ENCODE data around the gene CSF3. TPM values are rescaled to one million over a fixed set of nuclear protein-coding genes. Genes with fewer than 3 reads are reported as not detected.

CSF3 gene
- total RNA-seq, result not detected

GRCh38 chr17:40015005-40015997 lies at the start of gene CSF3:
TSS of gene CSF3 (plus strand) at chr17:40015440. CDS start at chr17:40015475, 35 bp downstream.
- H3K4me1 Mint-ChIP-seq, result peaks cover 15% of the 10 kb centered on the region
- peaks cover 4% of the 10 kb centered on the region for H3K27me3 Mint-ChIP-seq
- peaks cover 5% of the 10 kb centered on the region for H3K36me3 Mint-ChIP-seq (ENCODE audit: low read depth)
- POLR2A ChIA-PET, result no interaction called here
- H3K9me3 Mint-ChIP-seq, result no peaks in the 10 kb centered on the region
- CTCF ChIA-PET, result interaction anchor here (0.5 to 2.8 kb wide), 5 partner anchors 11 to 98 kb away, joined by 3 to 13 read pairs (median 4); no protein-coding TSS in a partner anchor
- no peak within 1 kb of the TSS for H3K27ac Mint-ChIP-seq
- H3K4me3 Mint-ChIP-seq, result no peak within 1 kb of the TSS
- no peak for DNase-seq

GRCh38 chr17:39966771-39967170 lies 48.5 kb upstream of the CSF3 start:
- DNase-seq, result no peak
- H3K27ac Mint-ChIP-seq, result no peak overlapping the region
- no peaks in the 10 kb centered on the region for H3K36me3 Mint-ChIP-seq (ENCODE audit: low read depth)
- POLR2A ChIA-PET, result no interaction called here
- CTCF ChIA-PET, result interaction anchor here (1.2 to 6.4 kb wide), 3 partner anchors 12 to 345 kb away, joined by 3 to 27 read pairs (median 4); partner anchors contain the start of gene PSMD3
- peaks cover 18% of the 10 kb centered on the region for H3K4me1 Mint-ChIP-seq
- H3K9me3 Mint-ChIP-seq, result no peaks in the 10 kb centered on the region
- H3K4me3 Mint-ChIP-seq, result no peak overlapping the region
- peaks cover 26% of the 10 kb centered on the region for H3K27me3 Mint-ChIP-seq

GRCh38 chr17:39968761-39969160 lies 46.5 kb upstream of the CSF3 start:
- ChIA-PET POLR2A (interaction anchor here (0.6 kb wide), 1 partner anchor 36 kb away, joined by 3 read pairs; no protein-coding TSS in a partner anchor), CTCF (interaction anchor here (4.2 kb wide), 1 partner anchor 12 kb away, joined by 28 read pairs; the partner anchor contains the start of gene PSMD3)
- H3K27ac Mint-ChIP-seq, result no peak overlapping the region
- peaks cover 31% of the 10 kb centered on the region for H3K27me3 Mint-ChIP-seq
- H3K4me3 Mint-ChIP-seq, result no peak overlapping the region
- peaks cover 4% of the 10 kb centered on the region for H3K4me1 Mint-ChIP-seq
- DNase-seq, result no peak
- H3K9me3 Mint-ChIP-seq, result no peaks in the 10 kb centered on the region
- no peaks in the 10 kb centered on the region for H3K36me3 Mint-ChIP-seq (ENCODE audit: low read depth)

- no peak overlapping the region for H3K4me3 Mint-ChIP-seq
- no peak overlapping the region for H3K27ac Mint-ChIP-seq
- POLR2A ChIA-PET, result no interaction called here
Observed at GRCh38 chr17:39969375-39969774, 45.9 kb upstream of the CSF3 start.

GRCh38 chr17:39970157-39970692 lies 45.0 kb upstream of the CSF3 start:
- CTCF ChIA-PET, result interaction anchor here (1.4 to 4.2 kb wide), 2 partner anchors 10 to 11 kb away, joined by 4 to 28 read pairs; partner anchors contain the start of gene PSMD3
- peaks cover 29% of the 10 kb centered on the region for H3K27me3 Mint-ChIP-seq

More at GRCh38 chr17:39969375-39969774, 45.9 kb upstream of the CSF3 start:
- CTCF ChIA-PET, result interaction anchor here (4.2 kb wide), 1 partner anchor 11 kb away, joined by 28 read pairs; the partner anchor contains the start of gene PSMD3
- Mint-ChIP-seq H3K4me1 (no peaks in the 10 kb centered on the region), H3K36me3 (ENCODE audit: low read depth) (no peaks in the 10 kb centered on the region), H3K9me3 (no peaks in the 10 kb centered on the region), H3K27me3 (peaks cover 29% of the 10 kb centered on the region)
- DNase-seq, result no peak

GRCh38 chr17:39971076-39971603 lies 44.1 kb upstream of the CSF3 start:
- Mint-ChIP-seq H3K27me3 (peaks cover 34% of the 10 kb centered on the region), H3K27ac (no peak overlapping the region), H3K36me3 (ENCODE audit: low read depth) (no peaks in the 10 kb centered on the region), H3K4me1 (no peaks in the 10 kb centered on the region), H3K4me3 (no peak overlapping the region), H3K9me3 (no peaks in the 10 kb centered on the region)
- ChIA-PET POLR2A (no interaction called here), CTCF (interaction anchor here (1.4 to 4.2 kb wide), 2 partner anchors 9 to 12 kb away, joined by 4 to 28 read pairs; partner anchors contain the start of gene PSMD3)
- DNase-seq, result no peak

More at GRCh38 chr17:39970157-39970692, 45.0 kb upstream of the CSF3 start:
- Mint-ChIP-seq H3K4me1 (no peaks in the 10 kb centered on the region), H3K27ac (no peak overlapping the region), H3K9me3 (no peaks in the 10 kb centered on the region), H3K36me3 (ENCODE audit: low read depth) (no peaks in the 10 kb centered on the region), H3K4me3 (no peak overlapping the region)
- POLR2A ChIA-PET, result no interaction called here
- DNase-seq, result no peak

GRCh38 chr17:39972271-39972670 lies 43.0 kb upstream of the CSF3 start:
- POLR2A ChIA-PET, result no interaction called here
- no peak for DNase-seq

GRCh38 chr17:39973496-39973895 lies 41.7 kb upstream of the CSF3 start:
- Mint-ChIP-seq H3K27me3 (peaks cover 36% of the 10 kb centered on the region), H3K4me1 (no peaks in the 10 kb centered on the region), H3K27ac (no peak overlapping the region), H3K9me3 (no peaks in the 10 kb centered on the region), H3K36me3 (ENCODE audit: low read depth) (no peaks in the 10 kb centered on the region), H3K4me3 (no peak overlapping the region)
- POLR2A ChIA-PET, result no interaction called here
- CTCF ChIA-PET, result interaction anchor here (0.7 to 1.6 kb wide), 2 partner anchors 15 to 305 kb away, joined by 3 to 4 read pairs; partner anchors contain the start of gene PNMT
- DNase-seq, result no peak

More at GRCh38 chr17:39972271-39972670, 43.0 kb upstream of the CSF3 start:
- Mint-ChIP-seq H3K36me3 (ENCODE audit: low read depth) (no peaks in the 10 kb centered on the region), H3K27ac (no peak overlapping the region), H3K27me3 (peaks cover 34% of the 10 kb centered on the region), H3K4me3 (no peak overlapping the region), H3K9me3 (no peaks in the 10 kb centered on the region), H3K4me1 (no peaks in the 10 kb centered on the region)
- CTCF ChIA-PET, result interaction anchor here (1.1 to 1.6 kb wide), 2 partner anchors 14 to 350 kb away, joined by 3 to 4 read pairs; no protein-coding TSS in a partner anchor

- no peaks in the 10 kb centered on the region for H3K9me3 Mint-ChIP-seq
- H3K27ac Mint-ChIP-seq, result no peak overlapping the region
- no peak overlapping the region for H3K4me3 Mint-ChIP-seq
- peaks cover 35% of the 10 kb centered on the region for H3K27me3 Mint-ChIP-seq
- ChIA-PET POLR2A (no interaction called here), CTCF (interaction anchor here (0.6 kb wide), 1 partner anchor 98 kb away, joined by 3 read pairs; no protein-coding TSS in a partner anchor)
- no peaks in the 10 kb centered on the region for H3K36me3 Mint-ChIP-seq (ENCODE audit: low read depth)
- no peak for DNase-seq
- H3K4me1 Mint-ChIP-seq, result peaks cover 4% of the 10 kb centered on the region
Observed at GRCh38 chr17:39974433-39974832, 40.8 kb upstream of the CSF3 start.

- Mint-ChIP-seq H3K36me3 (ENCODE audit: low read depth) (no peaks in the 10 kb centered on the region), H3K27me3 (peaks cover 26% of the 10 kb centered on the region), H3K4me3 (no peak overlapping the region), H3K9me3 (no peaks in the 10 kb centered on the region), H3K4me1 (peaks cover 13% of the 10 kb centered on the region), H3K27ac (no peak overlapping the region)
- ChIA-PET CTCF (interaction anchor here (0.6 to 0.9 kb wide), 3 partner anchors 127 to 223 kb away, joined by 3 read pairs; no protein-coding TSS in a partner anchor), POLR2A (no interaction called here)
- no peak for DNase-seq
Observed at GRCh38 chr17:39975801-39976200, 39.4 kb upstream of the CSF3 start.

GRCh38 chr17:39979016-39979670 lies 36.1 kb upstream of the CSF3 start:
- POLR2A ChIA-PET, result no interaction called here

GRCh38 chr17:39979893-39980350 lies 35.3 kb upstream of the CSF3 start:
- peak; percentile 13 for DNase-seq
- H3K4me3 Mint-ChIP-seq, result peak overlapping the region; percentile 94
- H3K27ac Mint-ChIP-seq, result peak overlapping the region; percentile 91
- ChIA-PET CTCF (interaction anchor here (0.6 to 3.9 kb wide), 20 partner anchors 10 to 382 kb away, joined by 3 to 35 read pairs (median 5); partner anchors contain the start of genes CDC6, GSDMA, MED24 and NR1D1), POLR2A (interaction anchor here (0.6 to 1.0 kb wide), 3 partner anchors 89 to 1175 kb away, joined by 3 to 6 read pairs (median 4); no protein-coding TSS in a partner anchor)
- H3K9me3 Mint-ChIP-seq, result no peaks in the 10 kb centered on the region
- peaks cover 13% of the 10 kb centered on the region for H3K27me3 Mint-ChIP-seq
- peaks cover 13% of the 10 kb centered on the region for H3K36me3 Mint-ChIP-seq (ENCODE audit: low read depth)
- peaks cover 37% of the 10 kb centered on the region for H3K4me1 Mint-ChIP-seq

More at GRCh38 chr17:39979016-39979670, 36.1 kb upstream of the CSF3 start:
- CTCF ChIA-PET, result interaction anchor here (0.6 to 3.9 kb wide), 10 partner anchors 10 to 383 kb away, joined by 3 to 35 read pairs (median 8); partner anchors contain the start of genes GSDMA and NR1D1
- no peak overlapping the region for H3K27ac Mint-ChIP-seq
- H3K36me3 Mint-ChIP-seq (ENCODE audit: low read depth), result peaks cover 8% of the 10 kb centered on the region
- DNase-seq, result no peak
- no peak overlapping the region for H3K4me3 Mint-ChIP-seq
- H3K27me3 Mint-ChIP-seq, result peaks cover 13% of the 10 kb centered on the region
- peaks cover 33% of the 10 kb centered on the region for H3K4me1 Mint-ChIP-seq
- H3K9me3 Mint-ChIP-seq, result no peaks in the 10 kb centered on the region
